Fibroblast of pulmonary artery (primary cell): ENCODE results near the gene GLS.
"Not testable (repeated sequence)": the region's sequence is repeated elsewhere in the genome, so short reads cannot be mapped to it uniquely, and the experiment has no call there.

Experiments used
- DNase-seq: peaks from one replicate; pipeline ENCODE4 v3.0.0-alpha.2; 2010; ENCODE audit warnings: low read depth
- H3K4me3 ChIP-seq: replicated peaks from 2 replicates; pipeline ENCODE4 v1.5.1; 2011; ENCODE audit warnings: low read depth, mild to moderate bottlenecking, control low read depth, low read length, moderate library complexity
- CTCF ChIP-seq: IDR thresholded peaks from 2 replicates; pipeline ENCODE4 v1.5.1; 2011; ENCODE audit warnings: mild to moderate bottlenecking, control low read depth, low read length, inconsistent platforms; ENCODE audit errors: missing control alignments

The GLS gene

GRCh38 chr2:190856985-190857384 is 23.6 kb upstream of the GLS start:
- DNase-seq = no peak
- no peak overlapping the region for H3K4me3 ChIP-seq
- TF ChIP-seq CTCF = no peak

GRCh38 chr2:190858817-190859216 is 21.8 kb upstream of the GLS start:
- TF ChIP-seq CTCF = no peak
- H3K4me3 ChIP-seq = no peak overlapping the region
- peak; percentile 73 for DNase-seq

- DNase-seq = peak; percentile 47
- TF ChIP-seq CTCF = no peak
- H3K4me3 ChIP-seq = no peak overlapping the region
Measured at GRCh38 chr2:190859347-190860297, 21.0 kb upstream of the GLS start.

- no peak for TF ChIP-seq CTCF
- H3K4me3 ChIP-seq = no peak overlapping the region
- peak; percentile 44 for DNase-seq
Measured at GRCh38 chr2:190860985-190861680, 19.5 kb upstream of the GLS start.

- H3K4me3 ChIP-seq, DNase-seq: not testable (repeated sequence)
Measured at GRCh38 chr2:190862128-190862527, 18.5 kb upstream of the GLS start.

GRCh38 chr2:190862571-190862991 is 18.0 kb upstream of the GLS start:
- peak; percentile 65 for DNase-seq

More at GRCh38 chr2:190862571-190862991, 18.0 kb upstream of the GLS start:
- H3K4me3 ChIP-seq = no peak overlapping the region
- TF ChIP-seq CTCF = no peak
